Fibroblast of lung (primary cell): Measurements from ENCODE around the gene GAS2L3. TPM values are rescaled to one million over a fixed set of nuclear protein-coding genes. Genes with fewer than 3 reads are reported as not detected.
A peak's percentile ranks its signal among the peaks of the same experiment; 100 is the strongest.

Experiments used
- DNase-seq, 2 donors: peaks; one replicate each; pipeline versions ENCODE4 v3.0.0 to v3.0.0-alpha.2; 2010; ENCODE audit warnings: low read depth in 2 of 2
- H2AFZ ChIP-seq: 2 replicates; pipeline ENCODE4 v1.5.1; 2012; ENCODE audit warnings: low read length, control low read depth, inconsistent platforms
- H3K27ac ChIP-seq: 2 replicates; pipeline ENCODE4 v1.5.1; 2011; ENCODE audit warnings: low read length, control low read depth; ENCODE audit not compliant: insufficient read depth
- H3K27me3 ChIP-seq: 2 replicates; pipeline ENCODE4 v1.5.1; 2011; ENCODE audit warnings: mild to moderate bottlenecking, low read length; ENCODE audit not compliant: control insufficient read depth, insufficient read depth
- H3K36me3 ChIP-seq: 2 replicates; pipeline ENCODE4 v1.5.1; 2011; ENCODE audit warnings: low read length; ENCODE audit not compliant: control insufficient read depth, insufficient read depth
- H3K4me1 ChIP-seq: 2 replicates; pipeline ENCODE4 v1.5.1; 2011; ENCODE audit warnings: low read length; ENCODE audit not compliant: control insufficient read depth, insufficient read depth; ENCODE audit errors: extremely low read depth
- H3K4me2 ChIP-seq: 2 replicates; pipeline ENCODE4 v1.5.1; 2011; ENCODE audit warnings: low read length, control low read depth; ENCODE audit not compliant: insufficient read depth; ENCODE audit errors: extremely low read depth
- H3K4me3 ChIP-seq, 4 experiments: fragments of 200-600 bp in 1 of 4; sonication (generic) in 1 of 4; replicated peaks in 1 of 4; 2 replicates each; pipeline ENCODE4 v1.5.1; 2011 to 2016; ENCODE audit warnings: low read length in 4 of 4, low read depth in 3 of 4, mild to moderate bottlenecking in 3 of 4, control low read depth in 2 of 4, inconsistent platforms in 1 of 4, mixed read lengths in 1 of 4; ENCODE audit not compliant: insufficient read depth in 1 of 4; ENCODE audit errors: control extremely low read depth in 1 of 4
- H3K79me2 ChIP-seq: 2 replicates; pipeline ENCODE4 v1.5.1; 2012; ENCODE audit warnings: mild to moderate bottlenecking, low read length, inconsistent platforms; ENCODE audit not compliant: control insufficient read depth, insufficient read depth
- H3K9ac ChIP-seq: 2 replicates; pipeline ENCODE4 v1.5.1; 2011; ENCODE audit warnings: mild to moderate bottlenecking, low read length, control low read depth; ENCODE audit not compliant: insufficient read depth
- H3K9me3 ChIP-seq: 2 replicates; pipeline ENCODE4 v1.5.1; 2012; ENCODE audit warnings: low read depth, low read length; ENCODE audit not compliant: control insufficient read depth, insufficient read depth
- H4K20me1 ChIP-seq: 2 replicates; pipeline ENCODE4 v1.5.1; 2011; ENCODE audit warnings: low read length; ENCODE audit not compliant: control insufficient read depth, insufficient read depth; ENCODE audit errors: extremely low read depth
- EZH2 ChIP-seq: IDR thresholded peaks from 2 replicates; pipeline ENCODE4 v1.5.1; 2012; ENCODE audit warnings: low read length, control low read depth, mild to moderate bottlenecking; ENCODE audit errors: missing control alignments
- polyA minus RNA-seq: library from RNA; depleted of rRNA, polyadenylated mRNA; stranded (reverse); fragments of >200 nt; gene quantifications from 2 replicates; pipeline ENCODE4 v1.2.3, GENCODE V29; 2011; ENCODE audit warnings: low replicate concordance
- polyA plus RNA-seq, 2 donors: library from polyadenylated mRNA; depleted of rRNA in 1 of 2; stranded (reverse) in 1 of 2; unstranded in 1 of 2; fragments of >200 nt; gene quantifications; 2 replicates each; pipeline ENCODE4 v1.2.1, GENCODE V29; 2011 to 2012; ENCODE audit warnings: missing spikeins in 1 of 2
- total RNA-seq: library from RNA; depleted of rRNA; stranded (reverse); fragments of >200 nt; gene quantifications from 2 replicates; pipeline ENCODE4 v1.2.1, GENCODE V29; 2014
- TF ChIP-seq, protein P1 (sequence below), 2 donors: IDR thresholded peaks in 1 of 2; conservative IDR thresholded peaks in 1 of 2; 1 replicate in 1 of 2; 2 replicates in 1 of 2; pipeline ENCODE4 v1.5.1; 2011 to 2012; ENCODE audit warnings: low read length in 2 of 2, control low read depth in 1 of 2, inconsistent platforms in 1 of 2, low read depth in 1 of 2, mild to moderate bottlenecking in 1 of 2

GAS2L3 gene
- total RNA-seq: 18.7 and 33.4 TPM in 2 replicates
- polyA plus RNA-seq: 13.2 and 20.3 TPM in 2 replicates
- polyA plus RNA-seq (2012): 7.6 and 13.3 TPM in 2 replicates
- polyA minus RNA-seq: 0.31 and 1.6 TPM in 2 replicates

DNA sequence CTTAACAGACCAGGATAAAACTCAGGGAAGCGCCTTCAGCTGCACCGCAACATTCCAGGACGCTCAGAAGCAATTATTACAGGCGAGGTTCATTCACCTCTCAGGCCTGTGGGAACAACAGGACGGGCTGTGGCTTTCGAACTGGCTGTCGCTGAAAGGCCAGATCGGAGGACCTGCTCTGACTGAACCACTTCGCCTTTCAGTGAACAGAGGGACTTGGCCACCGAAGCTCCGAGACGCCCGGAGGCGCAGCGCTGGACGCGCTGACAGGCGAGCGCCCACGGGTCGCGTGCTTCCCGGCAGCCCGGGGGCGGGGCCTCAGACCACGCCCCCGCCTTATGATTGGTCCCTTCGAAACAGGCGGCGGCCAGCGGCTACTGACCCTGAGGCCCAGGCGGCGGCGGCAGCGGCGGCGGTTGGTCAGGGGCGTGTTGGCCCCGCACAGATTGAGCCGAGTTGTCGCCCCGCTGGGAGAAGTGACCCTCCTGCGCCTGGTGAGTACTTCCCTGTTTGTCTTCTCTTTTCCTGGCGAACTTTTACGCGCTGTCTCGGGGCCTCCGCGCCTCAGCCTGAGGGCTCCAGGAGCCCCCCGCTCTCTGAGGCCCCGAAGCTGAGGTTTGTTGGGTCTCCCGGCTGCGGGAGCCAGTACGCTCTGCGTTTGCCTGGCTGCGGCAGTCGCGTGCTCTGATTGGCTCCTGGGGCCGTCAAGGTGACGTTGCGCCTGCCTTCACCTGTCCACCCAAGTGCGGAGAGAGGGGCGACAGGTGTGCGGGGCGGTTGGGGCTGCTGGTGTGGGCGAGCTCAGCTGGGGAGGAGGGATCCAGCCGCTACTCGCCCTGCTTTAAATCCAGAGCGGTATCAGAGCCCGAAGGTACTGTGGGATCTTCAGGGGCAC, at the start of gene GAS2L3:
Gene GAS2L3 (plus strand): TSS at position 393 of the 895 bp plus-strand sequence. CDS start 21,221 bp downstream, outside the sequence.
- Histone ChIP-seq H4K20me1 (no peaks in the 10 kb centered on the region), H3K4me1 (peaks cover 5% of the 10 kb centered on the region), H3K27me3 (no peaks in the 10 kb centered on the region), H3K9me3 (no peaks in the 10 kb centered on the region), H3K79me2 (peaks cover 44% of the 10 kb centered on the region), H3K4me3 (peak within 1 kb of the TSS; percentile 71 to 89 (median 79)), H3K27ac (peak within 1 kb of the TSS; percentile 82), H3K9ac (peak within 1 kb of the TSS; percentile 75), H3K4me2 (peak within 1 kb of the TSS; percentile 94), H2AFZ (peak within 1 kb of the TSS; percentile 98), H3K36me3 (no peaks in the 10 kb centered on the region)
- no peak for TF ChIP-seq EZH2
- TF ChIP-seq, protein P1, sequence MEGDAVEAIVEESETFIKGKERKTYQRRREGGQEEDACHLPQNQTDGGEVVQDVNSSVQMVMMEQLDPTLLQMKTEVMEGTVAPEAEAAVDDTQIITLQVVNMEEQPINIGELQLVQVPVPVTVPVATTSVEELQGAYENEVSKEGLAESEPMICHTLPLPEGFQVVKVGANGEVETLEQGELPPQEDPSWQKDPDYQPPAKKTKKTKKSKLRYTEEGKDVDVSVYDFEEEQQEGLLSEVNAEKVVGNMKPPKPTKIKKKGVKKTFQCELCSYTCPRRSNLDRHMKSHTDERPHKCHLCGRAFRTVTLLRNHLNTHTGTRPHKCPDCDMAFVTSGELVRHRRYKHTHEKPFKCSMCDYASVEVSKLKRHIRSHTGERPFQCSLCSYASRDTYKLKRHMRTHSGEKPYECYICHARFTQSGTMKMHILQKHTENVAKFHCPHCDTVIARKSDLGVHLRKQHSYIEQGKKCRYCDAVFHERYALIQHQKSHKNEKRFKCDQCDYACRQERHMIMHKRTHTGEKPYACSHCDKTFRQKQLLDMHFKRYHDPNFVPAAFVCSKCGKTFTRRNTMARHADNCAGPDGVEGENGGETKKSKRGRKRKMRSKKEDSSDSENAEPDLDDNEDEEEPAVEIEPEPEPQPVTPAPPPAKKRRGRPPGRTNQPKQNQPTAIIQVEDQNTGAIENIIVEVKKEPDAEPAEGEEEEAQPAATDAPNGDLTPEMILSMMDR (conservative IDR thresholded peaks at IDR 0.05 in 1 of 2, IDR thresholded peaks at IDR 0.05 in 1 of 2; ENCODE audit: low read depth in 1 of 2, low read length in 2 of 2): no peak
- DNase-seq: peak; percentile 80 to 81

DNA sequence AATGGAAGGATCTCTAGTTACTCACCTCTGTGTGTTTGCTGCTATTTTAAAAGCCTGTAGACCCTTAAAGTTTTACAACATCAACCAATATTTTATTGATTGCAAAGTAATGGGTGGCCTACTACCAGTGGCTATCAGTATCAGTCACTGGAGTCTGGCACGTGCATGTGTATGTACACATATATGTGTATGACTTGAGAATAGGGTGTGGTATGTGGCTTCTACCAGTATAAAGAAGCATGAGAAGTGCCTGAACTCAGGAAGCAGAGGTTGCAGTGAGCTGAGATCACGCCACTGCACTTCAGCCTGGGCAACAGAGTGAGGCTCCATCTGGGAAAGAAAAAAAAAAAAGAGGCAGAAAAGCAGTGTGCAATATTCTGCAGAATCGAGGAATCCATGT, 45.5 kb upstream of the GAS2L3 start:
- H3K9me3 ChIP-seq: no peaks in the 10 kb centered on the region
- H3K27me3 ChIP-seq: no peaks in the 10 kb centered on the region
- no peak for DNase-seq
- no peaks in the 10 kb centered on the region for H3K79me2 ChIP-seq
- H3K9ac ChIP-seq: no peak overlapping the region
- H3K4me2 ChIP-seq: no peak overlapping the region
- H4K20me1 ChIP-seq: no peaks in the 10 kb centered on the region
- H3K36me3 ChIP-seq: no peaks in the 10 kb centered on the region
- H2AFZ ChIP-seq: no peak overlapping the region
- no peak overlapping the region for H3K27ac ChIP-seq
- H3K4me3 ChIP-seq: no peak overlapping the region
- TF ChIP-seq, protein P1 (conservative IDR thresholded peaks at IDR 0.05 in 1 of 2, IDR thresholded peaks at IDR 0.05 in 1 of 2; ENCODE audit: low read depth in 1 of 2, low read length in 2 of 2): no peak
- TF ChIP-seq EZH2: no peak
- H3K4me1 ChIP-seq: no peaks in the 10 kb centered on the region

GRCh38 chr12:100528471-100529127, 44.9 kb upstream of the GAS2L3 start:
- Histone ChIP-seq H3K4me2 (no peak overlapping the region), H3K27ac (no peak overlapping the region), H3K79me2 (no peaks in the 10 kb centered on the region), H3K9me3 (no peaks in the 10 kb centered on the region), H3K36me3 (no peaks in the 10 kb centered on the region), H3K4me3 (no peak overlapping the region), H3K9ac (no peak overlapping the region), H3K4me1 (no peaks in the 10 kb centered on the region), H2AFZ (no peak overlapping the region), H3K27me3 (no peaks in the 10 kb centered on the region), H4K20me1 (no peaks in the 10 kb centered on the region)
- TF ChIP-seq, protein P1 (conservative IDR thresholded peaks at IDR 0.05 in 1 of 2, IDR thresholded peaks at IDR 0.05 in 1 of 2; ENCODE audit: low read depth in 1 of 2, low read length in 2 of 2): no peak
- TF ChIP-seq EZH2: no peak
- no peak for DNase-seq
